ENCODE data around the gene PRR7.

GRCh38 chr5:177490311-177490991 is 43.8 kb downstream of the PRR7 start:
- TF ChIP-seq CTCF (IDR thresholded peaks at IDR 0.05; ENCODE audit: low read length) (no peak), EZH2 (IDR thresholded peaks at IDR 0.05; ENCODE audit: borderline replicate concordance, low read length) (no peak)
